ENCODE measurements around the gene SEC23B. TPM values are rescaled to one million over a fixed set of nuclear protein-coding genes. Genes with fewer than 3 reads are reported as not detected.

SEC23B gene
- total RNA-seq, 1 experiment from 2014 or later: 22.0 TPM

GRCh38 chr20:18587665-18588573 is 80.2 kb downstream of the SEC23B start, which contains the start of gene DTD1:
Gene DTD1 (plus strand): TSS chr20:18588054. CDS start chr20:18588073, 19 bp downstream.
- peak; percentile 80 for DNase-seq
- TF ChIP-seq CTCF (IDR thresholded peaks at IDR 0.05; ENCODE audit: unreplicated experiment): no peak
- H3K4me1 Mint-ChIP-seq (ENCODE audit: low read depth, unreplicated experiment): no peaks in the 10 kb centered on the region
- no peaks in the 10 kb centered on the region for H3K9me3 Mint-ChIP-seq (ENCODE audit: low read depth, unreplicated experiment)
- peak within 1 kb of the TSS; percentile 33 for H3K27ac Mint-ChIP-seq (ENCODE audit: unreplicated experiment)
- CTCF ChIA-PET: no interaction called here
- H3K27me3 Mint-ChIP-seq (ENCODE audit: unreplicated experiment): no peaks in the 10 kb centered on the region
- no TSS peak for BruUV-seq (replicated peaks)
- intact Hi-C loops (cut with micrococcal nuclease; ENCODE audit: unreplicated experiment): no loop called here
- H3K36me3 Mint-ChIP-seq (ENCODE audit: insufficient read depth, unreplicated experiment): peaks cover 18% of the 10 kb centered on the region
- H3K4me3 Mint-ChIP-seq (ENCODE audit: low read depth, unreplicated experiment): peak within 1 kb of the TSS; percentile 61

- H3K27me3 Mint-ChIP-seq (ENCODE audit: unreplicated experiment): no peaks in the 10 kb centered on the region
- no peaks in the 10 kb centered on the region for H3K4me1 Mint-ChIP-seq (ENCODE audit: low read depth, unreplicated experiment)
- H3K4me3 Mint-ChIP-seq (ENCODE audit: low read depth, unreplicated experiment): peak overlapping the region; percentile 61
- no peak for DNase-seq
- H3K27ac Mint-ChIP-seq (ENCODE audit: unreplicated experiment): no peak overlapping the region
- peaks cover 18% of the 10 kb centered on the region for H3K36me3 Mint-ChIP-seq (ENCODE audit: insufficient read depth, unreplicated experiment)
- H3K9me3 Mint-ChIP-seq (ENCODE audit: low read depth, unreplicated experiment): no peaks in the 10 kb centered on the region
- no TSS peak for BruUV-seq (replicated peaks)
- no peak for TF ChIP-seq CTCF (IDR thresholded peaks at IDR 0.05; ENCODE audit: unreplicated experiment)
- CTCF ChIA-PET: no interaction called here
- intact Hi-C loops (cut with micrococcal nuclease; ENCODE audit: unreplicated experiment): no loop called here
Observed at GRCh38 chr20:18588574-18588933, 80.8 kb downstream of the SEC23B start.

DNA sequence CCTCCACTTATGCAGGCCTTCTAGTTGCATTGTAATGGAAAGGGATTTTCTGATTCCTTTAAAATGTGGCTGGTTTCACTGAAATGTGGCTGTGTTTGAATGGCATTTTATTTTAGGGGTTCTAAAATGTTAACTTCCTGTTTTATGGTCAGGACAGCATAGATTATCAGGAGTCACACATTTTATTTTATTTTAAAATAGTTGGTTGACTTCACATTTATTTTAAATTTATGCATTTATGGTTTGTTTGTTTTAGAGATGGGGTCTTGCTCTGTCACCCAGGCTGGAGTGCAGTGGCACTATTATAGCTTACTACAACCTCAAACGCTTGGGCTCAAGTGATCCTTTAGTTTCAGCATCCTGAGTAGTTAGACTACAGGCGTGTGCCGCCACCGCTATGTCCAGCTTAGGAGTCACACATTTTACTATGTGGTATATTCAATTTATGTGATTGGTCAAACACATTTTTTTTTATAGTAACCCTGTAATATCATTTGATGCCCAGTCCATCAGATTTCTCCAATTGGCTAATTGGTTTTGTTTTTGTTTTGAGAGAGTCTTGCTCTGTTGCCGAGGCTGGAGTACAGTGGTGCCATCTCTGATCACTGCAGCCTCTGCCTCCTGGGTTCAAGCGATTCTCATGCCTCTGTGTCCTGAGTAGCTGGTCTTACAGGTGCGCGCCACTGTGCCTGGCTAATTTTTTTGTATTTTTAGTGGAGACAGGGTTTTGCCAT is 82.4 kb downstream of the SEC23B start:
- Mint-ChIP-seq H3K4me3 (ENCODE audit: low read depth, unreplicated experiment) (no peak overlapping the region), H3K9me3 (ENCODE audit: low read depth, unreplicated experiment) (no peaks in the 10 kb centered on the region), H3K4me1 (ENCODE audit: low read depth, unreplicated experiment) (no peaks in the 10 kb centered on the region), H3K36me3 (ENCODE audit: insufficient read depth, unreplicated experiment) (peaks cover 13% of the 10 kb centered on the region), H3K27me3 (ENCODE audit: unreplicated experiment) (no peaks in the 10 kb centered on the region), H3K27ac (ENCODE audit: unreplicated experiment) (no peak overlapping the region)
- TF ChIP-seq CTCF (IDR thresholded peaks at IDR 0.05; ENCODE audit: unreplicated experiment): no peak
- intact Hi-C loops (cut with micrococcal nuclease; ENCODE audit: unreplicated experiment): no loop called here
- no TSS peak for BruUV-seq (replicated peaks)
- CTCF ChIA-PET: no interaction called here
- DNase-seq: no peak

- BruUV-seq (replicated peaks): no TSS peak
- Mint-ChIP-seq H3K27me3 (ENCODE audit: unreplicated experiment) (no peaks in the 10 kb centered on the region), H3K4me1 (ENCODE audit: low read depth, unreplicated experiment) (no peaks in the 10 kb centered on the region), H3K4me3 (ENCODE audit: low read depth, unreplicated experiment) (no peak overlapping the region), H3K9me3 (ENCODE audit: low read depth, unreplicated experiment) (no peaks in the 10 kb centered on the region), H3K27ac (ENCODE audit: unreplicated experiment) (no peak overlapping the region), H3K36me3 (ENCODE audit: insufficient read depth, unreplicated experiment) (no peaks in the 10 kb centered on the region)
- intact Hi-C loops (cut with micrococcal nuclease; ENCODE audit: unreplicated experiment): no loop called here
- no peak for DNase-seq
- no peak for TF ChIP-seq CTCF (IDR thresholded peaks at IDR 0.05; ENCODE audit: unreplicated experiment)
- CTCF ChIA-PET: no interaction called here
Observed at GRCh38 chr20:18596270-18596669, 88.5 kb downstream of the SEC23B start.

All from Calu3 (cell line).